RWPE2 (cell line): ENCODE data around the gene AP5S1.

Experiments
- ATAC-seq: fragments of 200-7000 bp; cut with Tn5 transposase; 3 replicates; pipeline ENCODE4 v1.9.1; 2021; ENCODE audit warnings: low read depth
- DNase-seq: peaks from one replicate; pipeline ENCODE4 v3.0.0-alpha.2; 2020; ENCODE audit warnings: low spot score
- H3K27ac ChIP-seq: fragments of 450-650 bp; 2 replicates; pipeline ENCODE4 v1.5.1; 2017; ENCODE audit warnings: mild to moderate bottlenecking; ENCODE audit not compliant: poor library complexity, severe bottlenecking
- H3K27me3 ChIP-seq: fragments of 250-450 bp; sonication (Bioruptor Pico); 2 replicates; pipeline ENCODE4 v1.5.1; 2021; ENCODE audit warnings: mild to moderate bottlenecking, moderate library complexity; ENCODE audit not compliant: insufficient read depth, poor library complexity, severe bottlenecking
- H3K36me3 ChIP-seq: fragments of 250-450 bp; sonication (Bioruptor Pico); 2 replicates; pipeline ENCODE4 v1.5.1; 2020; ENCODE audit warnings: low read depth, mild to moderate bottlenecking, moderate library complexity
- H3K4me1 ChIP-seq: fragments of 250-450 bp; sonication (Bioruptor Pico); 2 replicates; pipeline ENCODE4 v1.5.1; 2021; ENCODE audit warnings: mild to moderate bottlenecking, moderate library complexity; ENCODE audit not compliant: insufficient read depth, poor library complexity, severe bottlenecking
- H3K4me3 ChIP-seq: fragments of 250-450 bp; sonication (Bioruptor Pico); 2 replicates; pipeline ENCODE4 v1.5.1; 2021; ENCODE audit warnings: mild to moderate bottlenecking, moderate library complexity; ENCODE audit not compliant: severe bottlenecking
- H3K9me3 ChIP-seq: fragments of 250-450 bp; sonication (Bioruptor Pico); 2 replicates; pipeline ENCODE4 v1.5.1; 2021; ENCODE audit warnings: mild to moderate bottlenecking, moderate library complexity; ENCODE audit not compliant: severe bottlenecking
- CTCF ChIP-seq: fragments of 450-650 bp; IDR thresholded peaks from one replicate; pipeline ENCODE4 v1.5.1; 2017; ENCODE audit warnings: mild to moderate bottlenecking, moderate library complexity; ENCODE audit not compliant: poor library complexity, severe bottlenecking

AP5S1 gene

GRCh38 chr20:3866464-3866863 lies 46.1 kb downstream of the AP5S1 start:
- DNase-seq = no peak
- Histone ChIP-seq H3K36me3 (peaks cover 46% of the 10 kb centered on the region), H3K4me3 (no peak overlapping the region), H3K27ac (no peak overlapping the region), H3K27me3 (no peaks in the 10 kb centered on the region), H3K9me3 (no peaks in the 10 kb centered on the region), H3K4me1 (no peaks in the 10 kb centered on the region)
- ATAC-seq = peak; percentile 27; the same call in 2 of the 3 replicates
- no peak for TF ChIP-seq CTCF

GRCh38 chr20:3867802-3868201 lies 47.5 kb downstream of the AP5S1 start:
- Histone ChIP-seq H3K27me3 (no peaks in the 10 kb centered on the region), H3K4me3 (no peak overlapping the region), H3K36me3 (peaks cover 32% of the 10 kb centered on the region), H3K9me3 (no peaks in the 10 kb centered on the region), H3K27ac (no peak overlapping the region), H3K4me1 (no peaks in the 10 kb centered on the region)
- ATAC-seq = no peak
- DNase-seq = no peak
- no peak for TF ChIP-seq CTCF

- H3K4me3 ChIP-seq = no peak overlapping the region
These were observed 49.7 kb downstream of the AP5S1 start for GRCh38 chr20:3869839-3870634.

GRCh38 chr20:3871550-3872265 lies 51.4 kb downstream of the AP5S1 start:
- peak; percentile 27; the same call in 2 of the 3 replicates for ATAC-seq
- Histone ChIP-seq H3K27ac (no peak overlapping the region), H3K4me3 (no peak overlapping the region), H3K4me1 (no peaks in the 10 kb centered on the region), H3K27me3 (no peaks in the 10 kb centered on the region), H3K9me3 (no peaks in the 10 kb centered on the region), H3K36me3 (no peaks in the 10 kb centered on the region; the same call in 1 of the 2 replicates)
- TF ChIP-seq CTCF = no peak
- DNase-seq = no peak

More at GRCh38 chr20:3869839-3870634, 49.7 kb downstream of the AP5S1 start:
- Histone ChIP-seq H3K36me3 (peaks cover 11% of the 10 kb centered on the region), H3K27ac (no peak overlapping the region), H3K9me3 (no peaks in the 10 kb centered on the region), H3K4me1 (no peaks in the 10 kb centered on the region), H3K27me3 (no peaks in the 10 kb centered on the region)
- TF ChIP-seq CTCF = no peak
- DNase-seq (no peak), ATAC-seq (no peak)

GRCh38 chr20:3873507-3873906 lies 53.2 kb downstream of the AP5S1 start:
- no peak overlapping the region for H3K27ac ChIP-seq
- ATAC-seq (no peak), DNase-seq (no peak)
- no peaks in the 10 kb centered on the region for H3K9me3 ChIP-seq
- no peaks in the 10 kb centered on the region for H3K27me3 ChIP-seq
- no peaks in the 10 kb centered on the region for H3K36me3 ChIP-seq
- H3K4me1 ChIP-seq = no peaks in the 10 kb centered on the region
- TF ChIP-seq CTCF = no peak
- H3K4me3 ChIP-seq = no peak overlapping the region
